Neural crest cell (in vitro differentiated cells): ENCODE data around the gene CRYBA2. TPM values are rescaled to one million over a fixed set of nuclear protein-coding genes. Genes with fewer than 3 reads are reported as not detected.
A peak's percentile ranks its signal among the peaks of the same experiment; 100 is the strongest.

Experiments
- DNase-seq: peaks from one replicate; pipeline ENCODE4 v3.0.0; 2021; ENCODE audit warnings: low read depth, mixed read lengths, low spot score
- H3K27ac Mint-ChIP-seq: one replicate; pipeline ENCODE4 v1.8.0; 2021; ENCODE audit warnings: mild to moderate bottlenecking, mixed read lengths; ENCODE audit not compliant: unreplicated experiment
- H3K27me3 Mint-ChIP-seq: 2 replicates; pipeline ENCODE4 v1.8.0; 2021; ENCODE audit warnings: low read depth, mild to moderate bottlenecking, mixed read lengths
- H3K36me3 Mint-ChIP-seq: 2 replicates; pipeline ENCODE4 v1.8.0; 2021; ENCODE audit warnings: low read depth, mild to moderate bottlenecking, mixed read lengths
- H3K4me1 Mint-ChIP-seq: 2 replicates; pipeline ENCODE4 v1.8.0; 2021; ENCODE audit warnings: mixed read lengths
- H3K4me3 Mint-ChIP-seq: one replicate; pipeline ENCODE4 v1.8.0; 2021; ENCODE audit warnings: mild to moderate bottlenecking, mixed read lengths
- H3K9me3 Mint-ChIP-seq: 2 replicates; pipeline ENCODE4 v1.8.0; 2021; ENCODE audit warnings: mixed read lengths
- CTCF ChIP-seq: fragments of 200-600 bp; sonication (generic); conservative IDR thresholded peaks from 2 replicates; pipeline ENCODE4 v1.5.0; 2021; ENCODE audit warnings: antibody characterized with exemption, mild to moderate bottlenecking
- long read RNA-seq: library from polyadenylated mRNA; unstranded; transcript quantifications from one replicate; pipeline ENCODE4 v2.0.0, GENCODE V29; 2020
- total RNA-seq: library from RNA; stranded (reverse); gene quantifications from 2 replicates; pipeline ENCODE4 v1.2.1, GENCODE V29; 2021

The CRYBA2 gene
- not detected in 2 replicates for total RNA-seq
- long read RNA-seq, result 0 reads

- Mint-ChIP-seq H3K36me3 (no peaks in the 10 kb centered on the region), H3K4me1 (no peaks in the 10 kb centered on the region), H3K9me3 (no peaks in the 10 kb centered on the region), H3K27ac (no peak within 1 kb of the TSS), H3K4me3 (no peak within 1 kb of the TSS), H3K27me3 (peaks cover 96% of the 10 kb centered on the region)
- DNase-seq, result no peak
- peak; percentile 27 for TF ChIP-seq CTCF
Measured at GRCh38 chr2:218993345-218994315, at the start of gene CRYBA2. Gene CRYBA2, minus strand, starts transcription at chr2:218993422. Its CDS starts 246 bp downstream, at chr2:218993176.

GRCh38 chr2:219042750-219043149 lies 49.5 kb upstream of the CRYBA2 start:
- no peak for TF ChIP-seq CTCF
- Mint-ChIP-seq H3K9me3 (no peaks in the 10 kb centered on the region), H3K27me3 (peaks cover 94% of the 10 kb centered on the region), H3K4me3 (no peak overlapping the region), H3K27ac (no peak overlapping the region), H3K4me1 (peaks cover 11% of the 10 kb centered on the region), H3K36me3 (no peaks in the 10 kb centered on the region)
- no peak for DNase-seq

GRCh38 chr2:219042157-219042556 lies 48.9 kb upstream of the CRYBA2 start:
- no peak overlapping the region for H3K27ac Mint-ChIP-seq
- DNase-seq, result no peak
- H3K9me3 Mint-ChIP-seq, result no peaks in the 10 kb centered on the region
- peaks cover 11% of the 10 kb centered on the region for H3K4me1 Mint-ChIP-seq
- H3K36me3 Mint-ChIP-seq, result no peaks in the 10 kb centered on the region
- TF ChIP-seq CTCF, result no peak
- H3K27me3 Mint-ChIP-seq, result peaks cover 94% of the 10 kb centered on the region
- peak overlapping the region; percentile 41 for H3K4me3 Mint-ChIP-seq

GRCh38 chr2:219041252-219041651 lies 48.0 kb upstream of the CRYBA2 start, which contains the start of gene CFAP65:
Gene CFAP65, minus strand, starts transcription at chr2:219041516. Its CDS starts 2,468 bp downstream, at chr2:219039048.
- Mint-ChIP-seq H3K27ac (no peak within 1 kb of the TSS), H3K9me3 (no peaks in the 10 kb centered on the region), H3K27me3 (peaks cover 94% of the 10 kb centered on the region), H3K4me3 (peak within 1 kb of the TSS; percentile 87), H3K36me3 (no peaks in the 10 kb centered on the region), H3K4me1 (peaks cover 11% of the 10 kb centered on the region)
- peak; percentile 37 for DNase-seq
- no peak for TF ChIP-seq CTCF

GRCh38 chr2:219038600-219038999 lies 45.4 kb upstream of the CRYBA2 start:
- Mint-ChIP-seq H3K9me3 (no peaks in the 10 kb centered on the region), H3K27me3 (peaks cover 98% of the 10 kb centered on the region)
- TF ChIP-seq CTCF, result no peak

More at GRCh38 chr2:219038600-219038999, 45.4 kb upstream of the CRYBA2 start:
- Mint-ChIP-seq H3K27ac (no peak overlapping the region), H3K36me3 (no peaks in the 10 kb centered on the region), H3K4me3 (no peak overlapping the region), H3K4me1 (peaks cover 11% of the 10 kb centered on the region)
- DNase-seq, result no peak
